Kidney epithelial cell (primary cell): ENCODE results near the gene SMAD3. TPM values are rescaled to one million over a fixed set of nuclear protein-coding genes. Genes with fewer than 3 reads are reported as not detected.

ENCODE experiments used
- DNase-seq: peaks from one replicate; pipeline ENCODE4 v3.0.0-alpha.2; 2010; ENCODE audit warnings: low read depth
- H3K27me3 ChIP-seq: 2 replicates; pipeline ENCODE4 v1.6.0; 2011; ENCODE audit warnings: low read length; ENCODE audit not compliant: control insufficient read depth, insufficient read depth
- H3K36me3 ChIP-seq: 2 replicates; pipeline ENCODE4 v1.5.1; 2011; ENCODE audit warnings: low read length; ENCODE audit not compliant: control insufficient read depth, insufficient read depth
- H3K4me3 ChIP-seq: 2 replicates; pipeline ENCODE4 v1.5.1; 2011; ENCODE audit warnings: low read depth, mild to moderate bottlenecking, control low read depth, low read length
- CTCF ChIP-seq: IDR thresholded peaks from 2 replicates; pipeline ENCODE4 v1.5.1; 2011; ENCODE audit warnings: mild to moderate bottlenecking, moderate library complexity, low read length, control low read depth, inconsistent platforms; ENCODE audit not compliant: insufficient read depth, poor library complexity, severe bottlenecking
- total RNA-seq: library from RNA; depleted of rRNA; stranded (reverse); fragments of >200 nt; gene quantifications from 2 replicates; pipeline ENCODE4 v1.2.3, GENCODE V29; 2015

The SMAD3 gene
- total RNA-seq, 1 donor from 2014 or later: 34.8 TPM

DNA sequence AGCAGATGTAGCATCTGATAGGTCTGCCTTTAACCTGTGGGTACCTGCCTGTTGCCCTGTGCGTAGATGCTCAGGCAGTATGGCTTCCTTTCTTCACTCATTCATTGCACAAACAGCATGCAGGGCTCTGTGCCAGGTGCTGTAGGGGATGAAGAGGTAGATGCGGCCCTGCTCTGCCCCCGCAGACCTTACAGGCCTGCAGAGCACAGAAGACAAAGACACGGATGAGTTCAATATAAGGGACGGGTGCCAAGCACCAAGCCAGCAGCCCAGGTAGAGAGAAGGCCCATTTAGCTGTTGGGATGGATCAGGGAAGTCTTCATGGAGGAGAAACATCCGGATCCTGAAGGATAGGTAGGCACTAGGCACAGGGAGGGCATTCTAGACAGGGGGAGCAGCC, 119.6 kb downstream of the SMAD3 start:
- H3K4me3 ChIP-seq: no peak overlapping the region
- H3K36me3 ChIP-seq: peaks cover 14% of the 10 kb centered on the region
- DNase-seq: no peak
- no peak for TF ChIP-seq CTCF
- no peaks in the 10 kb centered on the region for H3K27me3 ChIP-seq

DNA sequence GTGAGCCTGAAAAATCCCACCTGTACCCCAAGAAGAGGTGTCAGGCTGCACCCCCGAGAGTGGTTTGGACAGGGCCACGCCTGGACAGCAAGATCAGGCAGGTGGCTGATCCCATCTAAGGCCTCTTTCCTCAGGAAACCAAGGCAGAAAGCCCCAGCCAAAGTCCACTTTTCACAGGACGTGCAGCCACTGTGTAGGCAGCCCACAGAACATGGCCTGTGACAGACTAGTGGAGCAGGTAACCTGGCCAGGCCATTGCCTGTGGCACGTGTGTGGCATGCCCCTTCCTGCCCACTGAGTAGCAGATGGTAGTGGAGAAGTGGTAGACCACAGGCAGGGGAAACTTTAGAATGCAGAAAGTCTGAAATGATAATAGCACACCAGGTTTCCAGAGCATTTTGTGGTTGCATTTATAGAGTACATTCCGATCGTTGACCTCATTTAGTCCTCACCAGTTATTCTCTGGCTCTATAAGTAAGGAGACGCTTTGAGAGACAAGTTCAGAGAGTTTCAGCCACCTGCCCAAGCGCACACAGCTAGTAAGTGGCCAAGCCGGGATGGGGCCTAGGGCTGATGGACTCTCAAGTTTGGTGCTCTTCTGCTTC, 120.3 kb downstream of the SMAD3 start:
- H3K27me3 ChIP-seq: no peaks in the 10 kb centered on the region
- TF ChIP-seq CTCF: no peak
- H3K4me3 ChIP-seq: no peak overlapping the region
- DNase-seq: no peak
- peaks cover 16% of the 10 kb centered on the region for H3K36me3 ChIP-seq

DNA sequence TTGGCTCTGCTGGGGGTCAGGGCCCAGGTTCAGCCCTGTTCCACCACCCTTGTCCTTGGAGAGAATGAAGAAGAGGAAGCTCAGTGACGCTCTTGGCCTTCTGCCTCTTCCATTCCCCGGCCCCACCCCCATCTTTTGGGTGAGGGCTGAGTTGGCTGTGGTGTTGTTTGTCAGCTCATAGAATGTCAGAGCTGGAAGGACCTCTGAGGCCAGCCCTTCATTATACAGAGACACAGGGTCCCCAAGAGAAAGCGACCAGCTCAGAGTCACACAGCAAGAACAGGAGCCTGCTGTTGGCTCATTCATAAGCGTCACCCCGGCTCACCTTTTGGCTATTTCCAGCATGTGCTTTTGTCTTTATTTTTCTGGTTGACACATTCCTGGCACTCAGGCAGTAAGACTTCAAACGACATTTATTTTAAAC, 120.8 kb downstream of the SMAD3 start:
- H3K36me3 ChIP-seq: peaks cover 16% of the 10 kb centered on the region
- H3K27me3 ChIP-seq: no peaks in the 10 kb centered on the region
- TF ChIP-seq CTCF: no peak
- no peak for DNase-seq
- H3K4me3 ChIP-seq: no peak overlapping the region

- H3K36me3 ChIP-seq: peaks cover 16% of the 10 kb centered on the region
Observed at GRCh38 chr15:67186688-67187087, 121.3 kb downstream of the SMAD3 start.

DNA sequence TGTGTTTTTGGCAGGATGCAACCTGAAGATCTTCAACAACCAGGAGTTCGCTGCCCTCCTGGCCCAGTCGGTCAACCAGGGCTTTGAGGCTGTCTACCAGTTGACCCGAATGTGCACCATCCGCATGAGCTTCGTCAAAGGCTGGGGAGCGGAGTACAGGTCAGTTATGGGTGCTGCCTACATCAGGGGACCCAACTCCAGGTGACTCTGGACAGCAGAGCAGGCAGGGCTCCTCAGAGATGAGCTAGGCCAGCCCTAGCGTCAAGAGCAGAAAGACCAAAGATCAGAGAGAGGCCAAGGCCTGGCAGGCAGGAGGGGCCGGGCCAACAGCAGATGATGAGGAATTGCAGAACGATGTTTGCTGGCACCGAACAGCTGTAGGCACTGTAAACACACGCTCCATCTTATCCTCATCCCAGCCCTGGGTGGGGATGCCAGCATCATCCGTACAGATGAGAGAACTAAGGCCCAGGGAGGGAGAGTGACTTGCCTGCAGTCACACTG, 122.0 kb downstream of the SMAD3 start:
- no peak for DNase-seq
- no peak overlapping the region for H3K4me3 ChIP-seq
- peaks cover 17% of the 10 kb centered on the region for H3K36me3 ChIP-seq
- H3K27me3 ChIP-seq: no peaks in the 10 kb centered on the region
- TF ChIP-seq CTCF: no peak

More at GRCh38 chr15:67186688-67187087, 121.3 kb downstream of the SMAD3 start:
- TF ChIP-seq CTCF: no peak
- no peak overlapping the region for H3K4me3 ChIP-seq
- no peak for DNase-seq
- H3K27me3 ChIP-seq: no peaks in the 10 kb centered on the region
